ENCODE results near the gene PHACTR1.
"Not testable (repeated sequence)": the region's sequence is repeated elsewhere in the genome, so short reads cannot be mapped to it uniquely, and the experiment has no call there.

- not testable (repeated sequence) for TF ChIP-seq CTCF (IDR thresholded peaks at IDR 0.05; ENCODE audit: insufficient read depth, low read length); REST (IDR thresholded peaks at IDR 0.05; ENCODE audit: insufficient replicate concordance, low read depth); POLR2AphosphoS5 (IDR thresholded peaks at IDR 0.05; ENCODE audit: low read depth); SPI1 (IDR thresholded peaks at IDR 0.05; ENCODE audit: borderline replicate concordance, low read depth)
Observed at GRCh38 chr6:12944528-12944927, 228.0 kb downstream of the PHACTR1 start.
